OCI-LY3 (cell line): ENCODE measurements around the gene CNTNAP2.

ENCODE experiments used
- H2AFZ ChIP-seq: fragments of 200-600, 300-600 bp; shearing (Covaris generic); 2 replicates; pipeline ENCODE4 v1.6.0; 2014; ENCODE audit warnings: antibody characterized with exemption, low read depth, low read length
- H3K27ac ChIP-seq: fragments of 200-600, 300-600 bp; sonication (generic); 2 replicates; pipeline ENCODE4 v1.5.1; 2014; ENCODE audit warnings: mild to moderate bottlenecking, low read length, moderate library complexity, mixed read lengths
- H3K27me3 ChIP-seq: fragments of 200-600, 300-600 bp; sonication (generic); 2 replicates; pipeline ENCODE4 v1.6.1; 2014; ENCODE audit warnings: low read depth, low read length, mixed read lengths
- H3K36me3 ChIP-seq: fragments of 200-600, 300-600 bp; sonication (generic); replicated peaks from 2 replicates; pipeline ENCODE3; 2014; ENCODE audit warnings: low read depth, low read length, mixed read lengths
- H3K4me1 ChIP-seq: fragments of 300-600, 200-600 bp; sonication (generic); 2 replicates; pipeline ENCODE4 v1.6.1; 2014; ENCODE audit warnings: low read length, mixed read lengths
- H3K4me2 ChIP-seq: fragments of 200-600, 300-600 bp; sonication (generic); 2 replicates; pipeline ENCODE4 v1.6.1; 2014; ENCODE audit warnings: low read length, mixed read lengths
- H3K4me3 ChIP-seq: fragments of 300-600, 200-600 bp; sonication (generic); 2 replicates; pipeline ENCODE4 v1.5.1; 2014; ENCODE audit warnings: antibody characterized with exemption, mild to moderate bottlenecking, low read length, moderate library complexity
- H3K79me2 ChIP-seq: fragments of 300-600, 200-600 bp; shearing (Covaris generic); 2 replicates; pipeline ENCODE4 v1.6.1; 2014; ENCODE audit warnings: mild to moderate bottlenecking, low read length, mixed read lengths
- H3K9ac ChIP-seq: fragments of 300-600, 200-600 bp; shearing (Covaris generic); 2 replicates; pipeline ENCODE4 v1.6.0; 2014; ENCODE audit warnings: mild to moderate bottlenecking, low read length, moderate library complexity
- H3K9me3 ChIP-seq: fragments of 200-600, 300-600 bp; shearing (Covaris generic); 2 replicates; pipeline ENCODE4 v1.6.1; 2014; ENCODE audit warnings: low read length, mixed read lengths; ENCODE audit not compliant: insufficient read depth
- H4K20me1 ChIP-seq: fragments of 200-600, 300-600 bp; sonication (generic); 2 replicates; pipeline ENCODE4 v1.6.1; 2016; ENCODE audit warnings: low read length, mixed read lengths; ENCODE audit not compliant: insufficient read depth
- EZH2phosphoT487 ChIP-seq: fragments of 200-600 bp; shearing (Covaris generic); IDR thresholded peaks from 2 replicates; pipeline ENCODE4 v1.6.1; 2018; ENCODE audit warnings: antibody characterized with exemption, mixed run types, low read depth
- TF ChIP-seq, protein P1 (sequence below): fragments of 200-600, 300-600 bp; sonication (generic); IDR thresholded peaks from 2 replicates; pipeline ENCODE4 v1.5.1; 2014; ENCODE audit warnings: antibody characterized with exemption, low read length, low read depth

The CNTNAP2 gene

DNA sequence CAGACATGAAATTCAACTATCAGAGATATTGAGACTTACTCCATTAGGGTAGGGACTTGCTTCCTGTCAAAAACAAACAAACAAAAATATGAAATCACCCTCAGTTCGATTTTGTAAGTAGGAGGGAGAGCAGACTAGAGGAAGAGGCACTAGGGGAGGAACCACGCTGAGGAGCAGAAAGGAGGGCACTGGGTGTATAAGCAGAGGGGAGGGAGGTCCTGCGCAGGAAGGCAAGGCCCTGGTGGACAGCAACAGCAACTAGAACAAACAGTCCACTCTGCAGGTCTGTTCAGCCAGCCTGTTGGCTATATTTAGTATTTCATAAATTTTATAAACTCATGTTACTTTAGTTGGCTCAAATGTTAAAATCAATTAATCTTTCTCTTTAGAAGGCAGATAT, 1536.9 kb downstream of the CNTNAP2 start:
- Histone ChIP-seq H3K9ac (no peak overlapping the region), H3K27me3 (no peaks in the 10 kb centered on the region), H2AFZ (no peak overlapping the region), H3K27ac (no peak overlapping the region), H3K79me2 (no peaks in the 10 kb centered on the region), H3K4me1 (no peaks in the 10 kb centered on the region), H3K4me3 (no peak overlapping the region), H4K20me1 (no peaks in the 10 kb centered on the region), H3K9me3 (no peaks in the 10 kb centered on the region), H3K4me2 (no peak overlapping the region), H3K36me3 (no peaks in the 10 kb centered on the region)
- TF ChIP-seq, protein P1, sequence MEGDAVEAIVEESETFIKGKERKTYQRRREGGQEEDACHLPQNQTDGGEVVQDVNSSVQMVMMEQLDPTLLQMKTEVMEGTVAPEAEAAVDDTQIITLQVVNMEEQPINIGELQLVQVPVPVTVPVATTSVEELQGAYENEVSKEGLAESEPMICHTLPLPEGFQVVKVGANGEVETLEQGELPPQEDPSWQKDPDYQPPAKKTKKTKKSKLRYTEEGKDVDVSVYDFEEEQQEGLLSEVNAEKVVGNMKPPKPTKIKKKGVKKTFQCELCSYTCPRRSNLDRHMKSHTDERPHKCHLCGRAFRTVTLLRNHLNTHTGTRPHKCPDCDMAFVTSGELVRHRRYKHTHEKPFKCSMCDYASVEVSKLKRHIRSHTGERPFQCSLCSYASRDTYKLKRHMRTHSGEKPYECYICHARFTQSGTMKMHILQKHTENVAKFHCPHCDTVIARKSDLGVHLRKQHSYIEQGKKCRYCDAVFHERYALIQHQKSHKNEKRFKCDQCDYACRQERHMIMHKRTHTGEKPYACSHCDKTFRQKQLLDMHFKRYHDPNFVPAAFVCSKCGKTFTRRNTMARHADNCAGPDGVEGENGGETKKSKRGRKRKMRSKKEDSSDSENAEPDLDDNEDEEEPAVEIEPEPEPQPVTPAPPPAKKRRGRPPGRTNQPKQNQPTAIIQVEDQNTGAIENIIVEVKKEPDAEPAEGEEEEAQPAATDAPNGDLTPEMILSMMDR: no peak
- TF ChIP-seq EZH2phosphoT487: no peak

DNA sequence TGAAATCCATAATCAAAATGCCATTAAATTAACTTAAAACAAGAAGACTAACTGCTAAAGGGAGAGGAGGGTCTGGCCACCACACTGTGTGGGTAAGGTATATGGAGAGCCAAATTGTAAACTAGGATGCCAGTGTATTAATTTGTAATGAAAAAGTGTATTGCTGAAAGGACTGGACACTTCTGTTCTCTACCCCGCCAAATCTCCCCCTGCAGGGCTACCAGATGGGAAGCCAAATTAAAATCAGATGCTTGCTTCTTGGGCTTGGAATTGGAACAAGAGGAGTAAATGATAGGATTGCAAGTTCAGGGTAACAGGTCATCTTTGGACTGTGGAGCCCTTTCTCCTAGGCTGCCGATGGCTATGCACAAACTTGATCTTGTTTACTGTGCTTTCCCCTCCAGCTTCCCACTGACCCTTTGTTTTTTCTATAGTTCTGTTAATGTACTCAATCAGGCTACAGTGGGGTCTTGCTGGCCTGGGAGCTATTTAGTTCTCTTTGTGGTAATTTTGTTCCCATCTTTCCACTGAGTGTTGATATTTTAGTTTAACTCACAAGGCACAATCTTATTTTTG, 1541.9 kb downstream of the CNTNAP2 start:
- Histone ChIP-seq H3K27ac (no peak overlapping the region), H3K79me2 (no peaks in the 10 kb centered on the region), H3K36me3 (no peaks in the 10 kb centered on the region), H3K4me2 (no peak overlapping the region), H3K4me1 (no peaks in the 10 kb centered on the region), H4K20me1 (no peaks in the 10 kb centered on the region), H3K4me3 (no peak overlapping the region), H3K27me3 (no peaks in the 10 kb centered on the region), H3K9me3 (no peaks in the 10 kb centered on the region), H2AFZ (no peak overlapping the region), H3K9ac (no peak overlapping the region)
- TF ChIP-seq, protein P1: no peak
- TF ChIP-seq EZH2phosphoT487: no peak

DNA sequence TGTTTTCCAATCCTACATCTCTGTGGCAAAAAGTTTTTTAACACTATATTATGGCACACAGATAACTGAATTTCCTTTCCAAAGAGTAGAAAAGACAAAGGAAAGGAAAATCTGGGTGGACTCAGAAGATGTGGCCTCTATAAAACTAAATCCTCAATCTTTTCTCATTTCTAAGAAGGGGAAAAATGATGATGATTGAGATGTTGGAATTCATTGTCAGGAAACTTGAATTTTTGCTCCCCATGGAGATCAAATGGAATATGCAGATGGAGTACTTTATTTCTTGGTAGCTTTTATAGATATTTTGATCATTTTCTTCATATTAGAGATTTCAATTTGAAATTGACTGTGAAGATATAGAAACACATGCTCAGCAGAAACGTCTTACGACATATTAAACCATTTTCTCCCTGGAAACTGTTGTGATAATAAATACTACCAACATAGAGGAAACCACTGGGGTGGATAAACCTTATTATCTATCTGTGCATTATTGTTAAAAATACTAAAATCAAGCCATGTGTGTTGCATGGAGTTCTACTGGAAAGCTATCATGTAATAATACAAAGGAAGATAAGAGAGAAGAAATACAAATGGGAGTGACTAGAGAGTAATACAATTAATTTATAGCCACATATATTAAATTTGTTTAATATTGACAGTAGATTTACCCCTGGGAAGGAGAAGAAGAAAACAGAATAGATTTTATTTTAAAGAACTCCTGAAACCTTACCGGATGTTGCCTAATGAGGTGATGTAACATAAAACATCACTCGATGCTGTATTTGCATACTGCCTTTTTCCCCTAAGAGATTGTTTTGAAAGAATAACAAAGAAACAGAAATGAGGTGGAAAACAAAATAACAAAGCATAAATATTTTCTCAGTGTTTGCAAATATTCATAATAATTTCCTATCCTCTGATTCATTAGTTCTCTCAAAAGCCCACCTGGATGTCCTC, 1542.7 kb downstream of the CNTNAP2 start:
- no peaks in the 10 kb centered on the region for H3K27me3 ChIP-seq
- no peaks in the 10 kb centered on the region for H3K9me3 ChIP-seq
- no peak overlapping the region for H3K9ac ChIP-seq
- H2AFZ ChIP-seq: no peak overlapping the region
- H3K4me3 ChIP-seq: no peak overlapping the region
- H3K4me2 ChIP-seq: no peak overlapping the region
- no peaks in the 10 kb centered on the region for H3K36me3 ChIP-seq
- no peaks in the 10 kb centered on the region for H3K4me1 ChIP-seq
- TF ChIP-seq, protein P1: no peak
- no peaks in the 10 kb centered on the region for H3K79me2 ChIP-seq
- no peak overlapping the region for H3K27ac ChIP-seq
- no peaks in the 10 kb centered on the region for H4K20me1 ChIP-seq

DNA sequence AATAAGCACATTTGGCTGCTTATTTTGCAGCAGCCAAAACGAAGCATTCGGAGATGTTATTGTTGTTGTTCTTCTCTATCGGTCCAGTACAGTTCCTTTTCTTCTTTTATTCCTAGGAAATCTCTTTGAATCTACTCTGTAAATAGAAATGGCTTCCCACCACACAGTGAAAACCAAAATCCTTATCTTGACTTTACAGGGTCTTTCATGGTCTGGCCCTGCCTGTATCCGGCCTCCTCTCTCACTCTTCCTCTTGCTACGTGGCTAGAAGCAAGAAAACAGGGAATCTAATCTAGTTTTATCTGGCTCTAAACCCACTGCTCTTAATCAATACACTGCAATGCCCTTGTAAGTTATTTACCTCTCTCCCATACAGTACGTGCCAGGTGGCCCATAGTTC, 1547.9 kb downstream of the CNTNAP2 start:
- H3K4me1 ChIP-seq: no peaks in the 10 kb centered on the region
- H3K27ac ChIP-seq: no peak overlapping the region
- no peak overlapping the region for H3K9ac ChIP-seq
- H3K4me2 ChIP-seq: no peak overlapping the region
- H3K9me3 ChIP-seq: no peaks in the 10 kb centered on the region
- H3K79me2 ChIP-seq: no peaks in the 10 kb centered on the region
- H3K4me3 ChIP-seq: no peak overlapping the region
- no peaks in the 10 kb centered on the region for H3K27me3 ChIP-seq
- TF ChIP-seq, protein P1: no peak
- no peak for TF ChIP-seq EZH2phosphoT487
- no peak overlapping the region for H2AFZ ChIP-seq
- no peaks in the 10 kb centered on the region for H3K36me3 ChIP-seq
- H4K20me1 ChIP-seq: no peaks in the 10 kb centered on the region
